DND-41 (cell line): ENCODE measurements around the gene DOCK8.

ENCODE experiments used
- ATAC-seq: fragments of 200-7000 bp; cut with Tn5 transposase; 3 replicates; pipeline ENCODE4 v1.9.1; 2021; ENCODE audit warnings: low read depth; ENCODE audit not compliant: insufficient read depth
- DNase-seq: peaks from one replicate; pipeline ENCODE4 v3.0.0-alpha.2; 2020
- H2AFZ ChIP-seq: 2 replicates; pipeline ENCODE4 v1.6.0; 2012; ENCODE audit warnings: low read depth, low read length
- H3K27ac ChIP-seq: 2 replicates; pipeline ENCODE4 v1.5.1; 2012; ENCODE audit warnings: low read length, inconsistent platforms
- H3K27me3 ChIP-seq: fragments of 200-600 bp; sonication (generic); 2 replicates; pipeline ENCODE4 v1.6.0; 2012; ENCODE audit warnings: low read length, mild to moderate bottlenecking, inconsistent platforms; ENCODE audit not compliant: insufficient read depth, poor library complexity
- H3K36me3 ChIP-seq: 2 replicates; pipeline ENCODE4 v1.5.1; 2012; ENCODE audit warnings: low read length, inconsistent platforms; ENCODE audit not compliant: insufficient read depth
- H3K4me1 ChIP-seq: 2 replicates; pipeline ENCODE4 v1.5.1; 2012; ENCODE audit warnings: mild to moderate bottlenecking, low read length; ENCODE audit not compliant: insufficient read depth
- H3K4me2 ChIP-seq: 2 replicates; pipeline ENCODE4 v1.6.0; 2012; ENCODE audit warnings: mild to moderate bottlenecking, moderate library complexity, low read length, inconsistent platforms; ENCODE audit not compliant: insufficient read depth
- H3K4me3 ChIP-seq, 2 experiments: fragments of 200-600 bp in 1 of 2; shearing (Covaris generic) in 1 of 2; 2 replicates each; pipeline ENCODE4 v1.5.1; 2012 to 2016; ENCODE audit warnings: inconsistent platforms in 2 of 2, low read length in 2 of 2, mild to moderate bottlenecking in 2 of 2, low read depth in 1 of 2, moderate library complexity in 1 of 2
- H3K79me2 ChIP-seq: 2 replicates; pipeline ENCODE4 v1.6.0; 2012; ENCODE audit warnings: low read length, inconsistent platforms; ENCODE audit not compliant: insufficient read depth
- H3K9ac ChIP-seq: 2 replicates; pipeline ENCODE4 v1.6.0; 2012; ENCODE audit warnings: low read depth, mild to moderate bottlenecking, inconsistent platforms, low read length, moderate library complexity
- H3K9me3 ChIP-seq: 2 replicates; pipeline ENCODE4 v1.5.1; 2012; ENCODE audit warnings: low read length, moderate library complexity, mild to moderate bottlenecking, inconsistent platforms; ENCODE audit not compliant: insufficient read depth, severe bottlenecking
- H4K20me1 ChIP-seq: 2 replicates; pipeline ENCODE4 v1.6.0; 2012; ENCODE audit warnings: low read length; ENCODE audit not compliant: insufficient read depth
- EZH2 ChIP-seq: IDR thresholded peaks from 3 replicates; pipeline ENCODE4 v1.6.1; 2012; ENCODE audit warnings: borderline replicate concordance, low read depth, mild to moderate bottlenecking, moderate library complexity, low read length, inconsistent platforms; ENCODE audit not compliant: severe bottlenecking
- TF ChIP-seq, protein P1 (sequence below): IDR thresholded peaks from 2 replicates; pipeline ENCODE4 v1.5.1; 2012; ENCODE audit warnings: borderline replicate concordance, low read length, moderate library complexity, mild to moderate bottlenecking; ENCODE audit not compliant: poor library complexity, severe bottlenecking; ENCODE audit errors: extremely low read depth

DOCK8 gene

DNA sequence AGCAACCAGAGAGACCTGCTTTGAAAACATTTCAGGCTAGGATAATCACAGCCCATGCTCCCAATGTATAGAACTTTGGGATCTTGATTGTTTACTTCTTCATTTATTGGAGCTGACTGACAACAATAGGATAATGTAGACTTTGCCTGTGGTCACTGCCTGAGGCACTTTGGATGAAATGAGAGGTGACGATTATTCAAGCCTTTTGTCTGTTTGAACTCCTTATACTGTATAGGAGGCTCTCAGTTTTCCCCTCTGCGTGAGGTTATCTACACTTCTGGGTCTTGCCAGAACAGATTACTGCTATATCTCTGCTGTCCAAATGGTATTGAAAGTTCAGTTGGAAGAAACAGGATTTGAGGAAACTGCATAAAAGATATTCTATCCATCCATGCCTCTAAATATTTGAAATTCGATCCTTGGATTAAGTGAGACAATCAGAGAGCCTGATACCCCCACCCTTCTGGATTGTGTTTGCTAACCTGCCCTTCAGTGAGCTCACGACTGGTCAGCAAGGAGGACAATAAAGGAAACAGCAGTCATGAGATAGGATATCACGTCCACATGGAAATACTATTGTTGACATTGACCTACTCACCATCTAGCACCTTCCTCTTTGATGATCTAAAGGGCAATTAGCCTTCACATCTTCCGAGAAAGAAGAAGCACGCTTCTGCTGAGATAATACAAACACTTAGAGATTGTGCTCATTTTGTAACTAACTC is 98.1 kb downstream of the DOCK8 start:
- H3K4me2 ChIP-seq, result no peak overlapping the region
- no peak for DNase-seq
- no peaks in the 10 kb centered on the region for H3K27me3 ChIP-seq
- no peak for TF ChIP-seq EZH2
- TF ChIP-seq, protein P1, sequence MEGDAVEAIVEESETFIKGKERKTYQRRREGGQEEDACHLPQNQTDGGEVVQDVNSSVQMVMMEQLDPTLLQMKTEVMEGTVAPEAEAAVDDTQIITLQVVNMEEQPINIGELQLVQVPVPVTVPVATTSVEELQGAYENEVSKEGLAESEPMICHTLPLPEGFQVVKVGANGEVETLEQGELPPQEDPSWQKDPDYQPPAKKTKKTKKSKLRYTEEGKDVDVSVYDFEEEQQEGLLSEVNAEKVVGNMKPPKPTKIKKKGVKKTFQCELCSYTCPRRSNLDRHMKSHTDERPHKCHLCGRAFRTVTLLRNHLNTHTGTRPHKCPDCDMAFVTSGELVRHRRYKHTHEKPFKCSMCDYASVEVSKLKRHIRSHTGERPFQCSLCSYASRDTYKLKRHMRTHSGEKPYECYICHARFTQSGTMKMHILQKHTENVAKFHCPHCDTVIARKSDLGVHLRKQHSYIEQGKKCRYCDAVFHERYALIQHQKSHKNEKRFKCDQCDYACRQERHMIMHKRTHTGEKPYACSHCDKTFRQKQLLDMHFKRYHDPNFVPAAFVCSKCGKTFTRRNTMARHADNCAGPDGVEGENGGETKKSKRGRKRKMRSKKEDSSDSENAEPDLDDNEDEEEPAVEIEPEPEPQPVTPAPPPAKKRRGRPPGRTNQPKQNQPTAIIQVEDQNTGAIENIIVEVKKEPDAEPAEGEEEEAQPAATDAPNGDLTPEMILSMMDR, result no peak
- peaks cover 63% of the 10 kb centered on the region for H3K36me3 ChIP-seq
- no peak overlapping the region for H3K4me3 ChIP-seq
- no peak overlapping the region for H3K9ac ChIP-seq
- H3K27ac ChIP-seq, result no peak overlapping the region
- H3K79me2 ChIP-seq, result no peaks in the 10 kb centered on the region
- no peaks in the 10 kb centered on the region for H4K20me1 ChIP-seq
- no peak for ATAC-seq
- H3K9me3 ChIP-seq, result no peaks in the 10 kb centered on the region
- H3K4me1 ChIP-seq, result no peaks in the 10 kb centered on the region
- H2AFZ ChIP-seq, result no peak overlapping the region

DNA sequence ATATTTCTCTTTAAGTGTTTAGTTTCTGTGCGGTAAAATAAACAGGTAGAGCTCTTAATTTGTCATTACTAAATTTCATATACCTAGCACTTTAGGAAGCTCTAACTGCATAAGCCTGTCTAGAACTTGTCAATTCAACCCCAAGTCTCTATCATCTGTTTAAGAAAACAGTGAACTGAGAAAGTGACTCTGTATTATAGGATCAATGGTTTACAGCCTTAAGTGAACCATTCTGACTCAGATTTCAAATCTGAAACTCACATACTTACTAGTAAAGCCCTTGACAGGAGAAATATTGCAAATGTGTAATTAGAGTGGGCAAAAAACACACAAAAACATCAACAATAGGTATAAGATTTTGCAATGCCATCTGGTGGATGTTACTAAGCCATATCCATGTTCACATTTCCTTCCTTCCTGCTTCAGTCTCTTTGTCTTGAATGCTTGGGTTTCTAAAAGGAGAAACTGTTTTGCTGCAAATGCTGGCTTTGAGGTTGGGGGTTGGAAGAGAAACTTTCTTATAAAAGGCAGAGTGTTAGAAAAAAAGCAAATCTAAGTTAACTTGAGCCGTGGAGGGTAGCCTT is 101.8 kb downstream of the DOCK8 start:
- Histone ChIP-seq H4K20me1 (no peaks in the 10 kb centered on the region), H3K27me3 (no peaks in the 10 kb centered on the region), H3K4me1 (no peaks in the 10 kb centered on the region), H3K27ac (no peak overlapping the region), H3K9ac (no peak overlapping the region), H3K4me2 (no peak overlapping the region), H2AFZ (no peak overlapping the region), H3K4me3 (no peak overlapping the region), H3K36me3 (peaks cover 78% of the 10 kb centered on the region), H3K79me2 (no peaks in the 10 kb centered on the region), H3K9me3 (no peaks in the 10 kb centered on the region)
- DNase-seq (no peak), ATAC-seq (no peak)
- TF ChIP-seq, protein P1, result no peak
- TF ChIP-seq EZH2, result no peak

DNA sequence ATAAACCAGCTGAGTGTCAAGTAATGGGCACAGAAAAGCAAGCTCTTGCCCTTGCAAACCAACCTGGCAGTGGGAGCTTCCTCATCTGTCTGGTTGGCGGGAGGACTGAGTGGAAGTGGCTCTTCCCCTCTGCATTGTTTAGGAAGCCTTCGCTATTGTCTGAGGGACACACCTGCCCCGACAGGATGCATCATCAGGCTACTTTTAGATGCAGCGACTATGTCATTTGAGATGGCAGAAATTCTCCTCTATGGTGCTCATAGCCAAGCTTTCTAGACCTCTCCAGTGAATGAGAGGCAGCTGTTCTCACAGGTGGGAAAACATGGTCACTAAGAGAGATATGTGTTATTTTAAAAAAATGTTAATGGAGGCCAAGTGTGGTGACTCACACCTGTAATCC is 104.0 kb downstream of the DOCK8 start:
- H3K4me2 ChIP-seq, result no peak overlapping the region
- H3K36me3 ChIP-seq, result peaks cover 62% of the 10 kb centered on the region
- no peak overlapping the region for H3K27ac ChIP-seq
- H3K4me3 ChIP-seq, result no peak overlapping the region
- H3K9me3 ChIP-seq, result no peaks in the 10 kb centered on the region
- no peak overlapping the region for H2AFZ ChIP-seq
- H3K4me1 ChIP-seq, result no peaks in the 10 kb centered on the region
- H3K9ac ChIP-seq, result no peak overlapping the region
- H3K27me3 ChIP-seq, result no peaks in the 10 kb centered on the region
- H3K79me2 ChIP-seq, result no peaks in the 10 kb centered on the region
- ATAC-seq (no peak), DNase-seq (no peak)
- TF ChIP-seq, protein P1, result no peak
- TF ChIP-seq EZH2, result no peak
- H4K20me1 ChIP-seq, result no peaks in the 10 kb centered on the region
